ENCODE data around the gene TMEM143. TPM values are rescaled to one million over a fixed set of nuclear protein-coding genes. Genes with fewer than 3 reads are reported as not detected.
"Not testable (repeated sequence)": the region's sequence is repeated elsewhere in the genome, so short reads cannot be mapped to it uniquely, and the experiment has no call there.

TMEM143 gene
- 12.7 and 14.7 TPM in 2 replicates for total RNA-seq (2014; rRNA removed; shearing (Covaris generic))

GRCh38 chr19:48363810-48364597, at the start of gene TMEM143, which contains the start of gene SYNGR4:
TSS of gene TMEM143 (minus strand) at chr19:48363940. CDS start at chr19:48363920, 20 bp downstream.
TSS of gene SYNGR4 (plus strand) at chr19:48364367. CDS start at chr19:48365843, 1,476 bp downstream.
- DNase-seq (ENCODE audit: low spot score) = peak; percentile 100

GRCh38 chr19:48405850-48406249, 42.1 kb upstream of the TMEM143 start:
- no peak for DNase-seq (ENCODE audit: low spot score)

- DNase-seq (ENCODE audit: low spot score) = no peak
These were observed 41.4 kb upstream of the TMEM143 start for GRCh38 chr19:48405010-48405659.

- DNase-seq (ENCODE audit: low spot score) = peak; percentile 77
These were observed 39.9 kb upstream of the TMEM143 start for GRCh38 chr19:48403606-48404005.

- DNase-seq (ENCODE audit: low spot score) = no peak
These were observed 37.5 kb upstream of the TMEM143 start for GRCh38 chr19:48401287-48401686.

GRCh38 chr19:48400018-48400742, 36.4 kb upstream of the TMEM143 start:
- peak; percentile 54 for DNase-seq (ENCODE audit: low spot score)

- DNase-seq (ENCODE audit: low spot score) = peak; percentile 98
These were observed 34.9 kb upstream of the TMEM143 start for GRCh38 chr19:48398375-48399235.

GRCh38 chr19:48398102-48398374, 34.3 kb upstream of the TMEM143 start:
- DNase-seq (ENCODE audit: low spot score) = no peak

- DNase-seq (ENCODE audit: low spot score) = no peak
These were observed 33.7 kb upstream of the TMEM143 start for GRCh38 chr19:48397263-48398101.

- DNase-seq (ENCODE audit: low spot score) = no peak
These were observed 33.1 kb upstream of the TMEM143 start for GRCh38 chr19:48396824-48397176.

- DNase-seq (ENCODE audit: low spot score) = no peak
These were observed 32.5 kb upstream of the TMEM143 start for GRCh38 chr19:48396016-48396823.

GRCh38 chr19:48395499-48395898, 31.8 kb upstream of the TMEM143 start:
- no peak for DNase-seq (ENCODE audit: low spot score)

GRCh38 chr19:48395170-48395455, 31.4 kb upstream of the TMEM143 start:
- no peak for DNase-seq (ENCODE audit: low spot score)

GRCh38 chr19:48394331-48395169, 30.8 kb upstream of the TMEM143 start:
- DNase-seq (ENCODE audit: low spot score) = no peak

GRCh38 chr19:48393559-48394330, 30.0 kb upstream of the TMEM143 start, which contains the start of gene GRIN2D:
TSS of gene GRIN2D (plus strand) at chr19:48393668. CDS start at chr19:48398393, 4,725 bp downstream.
- DNase-seq (ENCODE audit: low spot score) = no peak

- no peak for DNase-seq (ENCODE audit: low spot score)
These were observed 29.3 kb upstream of the TMEM143 start for GRCh38 chr19:48392860-48393558.

- not testable (repeated sequence) for DNase-seq (ENCODE audit: low spot score)
These were observed 28.2 kb upstream of the TMEM143 start for GRCh38 chr19:48392006-48392344.
